ENCODE data around the gene PDSS2.

DNA sequence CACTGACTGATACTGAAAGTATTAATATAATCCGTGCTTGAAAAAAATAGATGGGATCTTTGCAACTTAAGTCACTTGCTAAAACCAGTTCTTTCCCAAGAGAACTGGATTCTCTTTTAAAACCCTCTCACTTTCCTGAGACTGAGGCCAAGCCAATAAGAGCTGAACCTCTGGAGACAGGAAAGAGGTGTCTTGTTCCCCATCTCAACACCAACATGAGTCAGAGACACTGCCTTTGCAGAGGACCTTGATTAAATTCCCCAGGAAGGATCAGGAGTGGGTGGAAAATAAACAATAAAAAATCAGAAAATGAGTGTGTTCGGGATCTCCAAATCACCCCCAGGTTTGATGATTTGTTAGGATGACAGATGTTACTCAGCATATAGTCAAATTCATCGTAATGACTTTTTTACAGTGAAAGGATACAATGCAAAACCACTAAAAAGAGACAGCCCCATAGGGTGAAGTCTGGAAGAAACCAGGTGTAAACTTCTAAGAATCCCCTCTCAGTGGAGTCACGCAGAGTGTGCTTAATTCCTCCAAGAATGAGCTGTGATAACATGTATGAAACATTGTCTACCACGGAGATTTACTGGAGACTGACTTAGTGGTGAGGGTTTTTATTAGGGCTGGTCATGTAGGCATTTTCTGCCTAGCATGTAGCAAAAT is 221.2 kb downstream of the PDSS2 start:
- TF ChIP-seq CTCF (IDR thresholded peaks at IDR 0.05) = no peak
- no peak for TF ChIP-seq POLR2A (IDR thresholded peaks at IDR 0.05)

Data from testis (tissue), 2 donors.